ENCODE results near the gene GPI.

DNA sequence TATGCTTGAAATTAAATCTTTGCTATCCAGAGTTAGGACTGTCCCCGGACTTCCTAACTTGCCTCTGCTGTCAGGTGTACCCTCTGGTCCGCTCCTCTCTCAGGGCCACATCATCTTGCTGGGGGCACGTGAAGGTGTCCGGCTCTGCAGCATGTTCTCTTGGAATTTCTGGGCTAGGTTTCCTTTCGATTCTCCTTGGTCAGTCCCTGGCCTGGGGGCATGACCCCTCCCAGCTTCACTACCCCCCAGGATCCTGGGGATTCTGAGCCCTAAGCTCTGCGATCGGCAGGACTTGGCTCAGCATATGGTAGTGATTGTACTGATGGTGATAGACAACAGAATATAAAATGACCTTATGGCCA lies 5.1 kb upstream of the GPI start:
- no peak for TF ChIP-seq EZH2 (IDR thresholded peaks at IDR 0.05)
- TF ChIP-seq POLR2AphosphoS5 (IDR thresholded peaks at IDR 0.05; ENCODE audit: borderline replicate concordance, low read depth, low read length) = no peak
